HFFc6 (cell line): ENCODE data around the gene GDAP1L1. TPM values are rescaled to one million over a fixed set of nuclear protein-coding genes. Genes with fewer than 3 reads are reported as not detected.
A peak's percentile ranks its signal among the peaks of the same experiment; 100 is the strongest.

ENCODE experiments used
- DNase-seq: peaks from one replicate; pipeline ENCODE4 v3.0.0-alpha.2; 2018
- H3K27ac Mint-ChIP-seq: 2 replicates; pipeline ENCODE4 v1.8.0; 2020; ENCODE audit warnings: mild to moderate bottlenecking, mixed read lengths
- H3K27me3 Mint-ChIP-seq: 2 replicates; pipeline ENCODE4 v1.8.0; 2021; ENCODE audit warnings: mild to moderate bottlenecking, moderate library complexity, mixed read lengths; ENCODE audit not compliant: insufficient read depth
- H3K36me3 Mint-ChIP-seq: 2 replicates; pipeline ENCODE4 v1.8.0; 2021; ENCODE audit warnings: low read depth, mixed read lengths
- H3K4me1 Mint-ChIP-seq: 2 replicates; pipeline ENCODE4 v1.8.0; 2020; ENCODE audit warnings: low read depth, mixed read lengths
- H3K4me3 Mint-ChIP-seq: 2 replicates; pipeline ENCODE4 v1.8.0; 2020; ENCODE audit warnings: mild to moderate bottlenecking, moderate library complexity, mixed read lengths
- H3K9me3 Mint-ChIP-seq: 2 replicates; pipeline ENCODE4 v1.8.0; 2020; ENCODE audit warnings: mild to moderate bottlenecking, mixed read lengths
- CTCF ChIP-seq: fragments of 200-600 bp; sonication (generic); IDR thresholded peaks from 2 replicates; pipeline ENCODE4 v1.5.0; 2021; ENCODE audit warnings: antibody characterized with exemption, mild to moderate bottlenecking
- total RNA-seq, 6 experiments: library from RNA; stranded (reverse); fragmentation: NEBNext Ultra II Directional; extraction: Animal tissue kit (Norgen Biotek cat#: 25700); gene quantifications; 2 replicates in 1 of 6; 3 replicates in 5 of 6; pipeline ENCODE4 v1.2.3, GENCODE V29; 2021

Gene GDAP1L1
- total RNA-seq, 6 experiments from 2014 or later, result not detected

GRCh38 chr20:44248410-44248759, 1.3 kb downstream of the GDAP1L1 start:
- no peak; the same call in 1 of the 2 replicates for TF ChIP-seq CTCF
- DNase-seq, result no peak
- no peak overlapping the region for H3K27ac Mint-ChIP-seq
- no peaks in the 10 kb centered on the region for H3K36me3 Mint-ChIP-seq
- peaks cover 29% of the 10 kb centered on the region for H3K27me3 Mint-ChIP-seq
- no peaks in the 10 kb centered on the region for H3K4me1 Mint-ChIP-seq
- no peaks in the 10 kb centered on the region for H3K9me3 Mint-ChIP-seq
- H3K4me3 Mint-ChIP-seq, result no peak overlapping the region

GRCh38 chr20:44251284-44251683, 4.2 kb downstream of the GDAP1L1 start:
- no peak for DNase-seq
- Mint-ChIP-seq H3K9me3 (no peaks in the 10 kb centered on the region), H3K27ac (no peak overlapping the region), H3K4me3 (no peak overlapping the region), H3K4me1 (no peaks in the 10 kb centered on the region), H3K27me3 (peaks cover 13% of the 10 kb centered on the region), H3K36me3 (no peaks in the 10 kb centered on the region)
- TF ChIP-seq CTCF, result no peak

GRCh38 chr20:44253528-44253927, 6.4 kb downstream of the GDAP1L1 start:
- H3K27me3 Mint-ChIP-seq, result peaks cover 4% of the 10 kb centered on the region
- H3K4me1 Mint-ChIP-seq, result no peaks in the 10 kb centered on the region
- no peaks in the 10 kb centered on the region for H3K36me3 Mint-ChIP-seq
- peak; percentile 13; the same call in 1 of the 2 replicates for TF ChIP-seq CTCF
- DNase-seq, result no peak
- H3K9me3 Mint-ChIP-seq, result no peaks in the 10 kb centered on the region
- H3K27ac Mint-ChIP-seq, result no peak overlapping the region
- H3K4me3 Mint-ChIP-seq, result no peak overlapping the region

GRCh38 chr20:44254073-44254472, 7.0 kb downstream of the GDAP1L1 start:
- Mint-ChIP-seq H3K36me3 (no peaks in the 10 kb centered on the region), H3K4me3 (no peak overlapping the region), H3K27ac (no peak overlapping the region), H3K9me3 (no peaks in the 10 kb centered on the region), H3K27me3 (peaks cover 4% of the 10 kb centered on the region), H3K4me1 (no peaks in the 10 kb centered on the region)
- no peak for TF ChIP-seq CTCF
- DNase-seq, result no peak

GRCh38 chr20:44255942-44256341, 8.8 kb downstream of the GDAP1L1 start:
- Mint-ChIP-seq H3K4me3 (no peak overlapping the region), H3K4me1 (no peaks in the 10 kb centered on the region), H3K9me3 (no peaks in the 10 kb centered on the region), H3K27me3 (peaks cover 11% of the 10 kb centered on the region), H3K27ac (no peak overlapping the region), H3K36me3 (no peaks in the 10 kb centered on the region)
- DNase-seq, result no peak
- TF ChIP-seq CTCF, result no peak

- Mint-ChIP-seq H3K4me1 (no peaks in the 10 kb centered on the region), H3K9me3 (no peaks in the 10 kb centered on the region), H3K27me3 (peaks cover 12% of the 10 kb centered on the region), H3K4me3 (no peak overlapping the region), H3K36me3 (no peaks in the 10 kb centered on the region), H3K27ac (no peak overlapping the region)
- no peak for TF ChIP-seq CTCF
- no peak for DNase-seq
Observed at GRCh38 chr20:44256961-44257360, 9.9 kb downstream of the GDAP1L1 start.
